PC-9 (cell line): ENCODE results near the gene MARS1. TPM values are rescaled to one million over a fixed set of nuclear protein-coding genes. Genes with fewer than 3 reads are reported as not detected.

Experiments used
- BruUV-seq: library from RNA; stranded (reverse); fragments of 400-500 nt; replicated peaks from 2 replicates; lab custom pipeline; 2021; lab: Mats Ljungman, UMichigan
- CTCF ChIA-PET: fragments of 300-600 bp; sonication (Branson Sonifier 250); formaldehyde crosslinking; loops from one replicate; lab custom pipeline; 2022; ENCODE audit warnings: antibody characterized with exemption; lab: Charles Lee
- POLR2A ChIA-PET: fragments of 300-600 bp; sonication (Branson Sonifier 250); formaldehyde crosslinking; loops from one replicate; lab custom pipeline; 2022; ENCODE audit warnings: antibody characterized with exemption; ENCODE audit not compliant: unreplicated experiment; lab: Charles Lee
- DNase-seq, 2 experiments: peaks; one replicate each; pipeline versions ENCODE4 v3.0.0 to v3.0.0-alpha.2; 2015 to 2022; ENCODE audit warnings: mixed read lengths in 1 of 2
- H2AFZ ChIP-seq: fragments of 200-600 bp; sonication (generic); 2 replicates; pipeline ENCODE4 v1.8.1; 2017; ENCODE audit warnings: antibody characterized with exemption
- H3F3A ChIP-seq: fragments of 200-600 bp; sonication (generic); 2 replicates; pipeline ENCODE4 v1.8.1; 2017; ENCODE audit warnings: antibody characterized with exemption, mild to moderate bottlenecking, low read depth; ENCODE audit not compliant: insufficient read depth
- H3K27ac ChIP-seq: fragments of 200-600 bp; sonication (generic); 2 replicates; pipeline ENCODE4 v1.6.1; 2016; ENCODE audit warnings: mixed run types
- H3K27me3 ChIP-seq: fragments of 200-600 bp; sonication (generic); 2 replicates; pipeline ENCODE4 v1.6.1; 2016; ENCODE audit warnings: low read depth, mixed run types; ENCODE audit not compliant: insufficient read depth
- H3K36me3 ChIP-seq: fragments of 200-600 bp; sonication (generic); 2 replicates; pipeline ENCODE4 v1.6.1; 2016; ENCODE audit warnings: low read depth, mixed run types
- H3K4me1 ChIP-seq: fragments of 200-600 bp; sonication (generic); replicated peaks from 2 replicates; pipeline ENCODE4 v1.6.1; 2016; ENCODE audit warnings: mixed run types; ENCODE audit not compliant: insufficient read depth
- H3K4me2 ChIP-seq: fragments of 200-600 bp; sonication (generic); 2 replicates; pipeline ENCODE4 v1.6.1; 2017; ENCODE audit warnings: mixed run types
- H3K4me3 ChIP-seq: fragments of 200-600 bp; sonication (generic); 2 replicates; pipeline ENCODE4 v1.6.1; 2016; ENCODE audit warnings: mixed run types
- H3K79me2 ChIP-seq: fragments of 200-600 bp; sonication (generic); 2 replicates; pipeline ENCODE4 v1.6.1; 2017; ENCODE audit warnings: low read depth, mixed run types
- H3K9me2 ChIP-seq: fragments of 200-600 bp; sonication (generic); 2 replicates; pipeline ENCODE4 v1.8.1; 2017; ENCODE audit warnings: mild to moderate bottlenecking; ENCODE audit not compliant: insufficient read depth
- H3K9me3 ChIP-seq: fragments of 200-600 bp; sonication (generic); 2 replicates; pipeline ENCODE4 v1.8.1; 2016; ENCODE audit warnings: low read depth; ENCODE audit not compliant: insufficient read depth
- H4K20me1 ChIP-seq: fragments of 200-600 bp; sonication (generic); 2 replicates; pipeline ENCODE4 v1.8.1; 2017; ENCODE audit not compliant: insufficient read depth
- CTCF ChIP-seq: fragments of 200-600 bp; sonication (generic); conservative IDR thresholded peaks from 2 replicates; pipeline ENCODE4 v1.6.1; 2017; ENCODE audit warnings: mixed run types, antibody characterized with exemption, mild to moderate bottlenecking, moderate library complexity
- EZH2 ChIP-seq: fragments of 200-600 bp; sonication (generic); IDR thresholded peaks from 2 replicates; pipeline ENCODE4 v1.8.0; 2017; ENCODE audit warnings: antibody characterized with exemption, low read depth
- intact Hi-C: fragments of 100-400 bp; cut with micrococcal nuclease; formaldehyde crosslinking; loops from one replicate; pipeline ENCODE4 v1.10.0; 2022; ENCODE audit not compliant: unreplicated experiment
- total RNA-seq: library from RNA; stranded (reverse); gene quantifications from 2 replicates; pipeline ENCODE4 v1.2.3, GENCODE V29; 2021

The MARS1 gene
- total RNA-seq, 1 experiment from 2014 or later, result 307 TPM

GRCh38 chr12:57525615-57526383, 37.9 kb downstream of the MARS1 start:
- peaks cover 25% of the 10 kb centered on the region for H3K79me2 ChIP-seq
- peaks cover 22% of the 10 kb centered on the region for H3K4me1 ChIP-seq
- H3K4me3 ChIP-seq, result no peak overlapping the region
- ChIA-PET CTCF (no interaction called here), POLR2A (no interaction called here)
- peaks cover 14% of the 10 kb centered on the region; the same call in 1 of the 2 replicates for H4K20me1 ChIP-seq
- H2AFZ ChIP-seq, result no peak overlapping the region
- no peaks in the 10 kb centered on the region for H3K27me3 ChIP-seq
- no peaks in the 10 kb centered on the region for H3K9me3 ChIP-seq
- no peaks in the 10 kb centered on the region for H3K36me3 ChIP-seq
- no peak for DNase-seq
- H3K4me2 ChIP-seq, result no peak overlapping the region
- H3K27ac ChIP-seq, result no peak overlapping the region
- BruUV-seq, result no TSS peak
- intact Hi-C loops, result no loop called here
- TF ChIP-seq EZH2 (no peak), CTCF (no peak)
- peaks cover 36% of the 10 kb centered on the region for H3F3A ChIP-seq
- no peaks in the 10 kb centered on the region for H3K9me2 ChIP-seq

GRCh38 chr12:57526477-57527126, 38.7 kb downstream of the MARS1 start:
- Histone ChIP-seq H2AFZ (no peak overlapping the region), H4K20me1 (peaks cover 14% of the 10 kb centered on the region; the same call in 1 of the 2 replicates), H3K36me3 (0 out of 2 replicates have a peak, but pooled peaks cover 5% of the 10 kb centered on the region), H3K27ac (no peak overlapping the region), H3F3A (peaks cover 34% of the 10 kb centered on the region), H3K4me1 (peaks cover 14% of the 10 kb centered on the region), H3K9me2 (no peaks in the 10 kb centered on the region), H3K4me3 (no peak overlapping the region), H3K27me3 (no peaks in the 10 kb centered on the region), H3K79me2 (peaks cover 25% of the 10 kb centered on the region), H3K4me2 (no peak overlapping the region), H3K9me3 (no peaks in the 10 kb centered on the region)
- POLR2A ChIA-PET, result no interaction called here
- intact Hi-C loops, result no loop called here
- CTCF ChIA-PET, result no interaction called here
- no TSS peak for BruUV-seq
- DNase-seq, result no peak
- TF ChIP-seq EZH2 (no peak), CTCF (no peak)

- H3K4me1 ChIP-seq, result peaks cover 10% of the 10 kb centered on the region; the same call in 1 of the 2 replicates
- ChIA-PET POLR2A (interaction anchor here (0.8 kb wide), 1 partner anchor 11 kb away, joined by 12 read pairs; no protein-coding TSS in a partner anchor), CTCF (no interaction called here)
- no TSS peak for BruUV-seq
- peaks cover 11% of the 10 kb centered on the region; the same call in 1 of the 2 replicates for H3K36me3 ChIP-seq
- peaks cover 14% of the 10 kb centered on the region; the same call in 1 of the 2 replicates for H4K20me1 ChIP-seq
- DNase-seq, result no peak
- no peaks in the 10 kb centered on the region for H3K27me3 ChIP-seq
- peaks cover 28% of the 10 kb centered on the region for H3F3A ChIP-seq
- H2AFZ ChIP-seq, result no peak overlapping the region
- peaks cover 25% of the 10 kb centered on the region for H3K79me2 ChIP-seq
- H3K27ac ChIP-seq, result no peak overlapping the region
- no peak overlapping the region for H3K4me2 ChIP-seq
- no peaks in the 10 kb centered on the region for H3K9me3 ChIP-seq
- H3K9me2 ChIP-seq, result no peaks in the 10 kb centered on the region
- no peak overlapping the region for H3K4me3 ChIP-seq
- TF ChIP-seq EZH2 (no peak), CTCF (no peak)
- intact Hi-C loops, result no loop called here
These were observed 39.3 kb downstream of the MARS1 start for GRCh38 chr12:57527184-57527583.
